ENCODE data around the gene SYNDIG1. TPM values are rescaled to one million over a fixed set of nuclear protein-coding genes. Genes with fewer than 3 reads are reported as not detected.

SYNDIG1 gene
- total RNA-seq, 1 donor from 2014 or later: 17.6 TPM

DNA sequence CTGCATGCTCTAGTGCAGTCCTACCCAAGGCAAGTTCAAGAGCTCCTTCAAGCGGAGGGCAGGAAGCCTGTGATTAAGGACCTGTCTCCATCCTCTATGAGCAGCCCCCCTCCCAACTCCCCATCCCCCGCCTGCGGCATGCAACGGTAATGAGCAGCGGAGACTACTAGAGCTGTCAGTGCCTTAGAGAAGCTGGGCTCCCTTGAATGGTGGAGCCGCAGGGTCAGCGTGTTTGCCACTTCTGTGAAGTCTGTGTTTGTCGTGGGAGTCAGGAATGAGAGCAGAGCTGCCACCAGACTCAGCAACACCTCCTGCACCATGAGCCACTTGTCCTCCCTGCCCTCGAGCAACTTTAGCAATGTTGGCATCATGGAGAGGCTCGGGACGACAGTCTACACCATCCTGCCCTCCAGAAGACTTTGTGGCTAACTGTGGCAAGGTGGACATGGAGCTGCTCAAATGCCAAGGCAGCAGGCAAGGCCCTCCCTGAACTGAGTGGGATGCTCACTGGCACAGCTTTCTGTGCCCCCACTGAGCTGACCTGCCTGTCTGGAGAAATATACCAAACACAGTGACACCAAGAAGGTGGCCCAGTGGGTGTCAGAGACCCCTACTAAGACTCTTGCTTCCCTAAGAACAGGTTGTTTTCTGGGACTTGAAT, 23.8 kb upstream of the SYNDIG1 start:
- intact Hi-C loops (cut with DNase I): no loop called here
- DNase-seq (ENCODE audit: low spot score): no peak

DNA sequence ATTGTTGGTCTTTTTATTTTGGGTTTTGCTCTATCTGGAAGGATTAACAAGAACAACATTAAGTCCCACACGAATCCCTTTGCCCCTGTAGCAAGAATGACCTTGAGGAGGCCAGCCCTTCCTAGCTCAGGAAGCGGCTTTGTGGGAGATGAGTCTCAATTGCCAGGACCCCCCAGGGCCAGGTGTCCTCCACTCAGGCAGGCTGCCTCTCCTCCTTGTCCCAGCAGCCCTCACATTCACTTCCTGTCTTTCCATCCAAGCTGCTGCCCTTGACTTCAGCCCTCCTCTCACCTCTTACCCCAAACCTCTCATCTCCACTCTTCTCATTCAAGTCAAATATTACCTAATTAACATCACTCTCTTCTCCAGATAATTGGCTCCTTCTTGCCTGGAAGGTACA, 22.6 kb upstream of the SYNDIG1 start:
- no peak for DNase-seq (ENCODE audit: low spot score)
- intact Hi-C loops (cut with DNase I): no loop called here

DNA sequence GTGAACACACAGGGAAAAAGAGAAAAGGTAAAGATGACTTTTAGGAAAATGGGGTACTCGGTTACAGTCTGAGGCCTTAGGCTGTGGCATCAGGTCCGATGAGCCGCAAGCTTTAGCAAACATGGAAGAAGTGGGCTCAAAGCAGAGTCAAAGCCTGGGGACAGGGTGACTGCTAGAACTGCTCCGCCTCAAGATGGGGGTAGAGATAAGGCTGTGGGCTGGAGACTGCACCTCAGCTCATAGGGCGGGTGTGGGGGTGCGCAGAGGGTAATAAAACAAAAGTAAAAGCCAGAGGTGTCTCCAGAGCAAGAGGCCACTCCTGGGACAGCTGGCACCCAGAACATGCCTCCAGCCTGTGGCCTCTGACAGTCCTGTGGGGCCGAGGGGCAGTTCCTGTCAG, 21.3 kb upstream of the SYNDIG1 start:
- intact Hi-C loops (cut with DNase I): no loop called here
- DNase-seq (ENCODE audit: low spot score): no peak

- no peak for DNase-seq (ENCODE audit: low spot score)
- intact Hi-C loops (cut with DNase I): no loop called here
Measured at GRCh38 chr20:24449026-24449720, 20.3 kb upstream of the SYNDIG1 start.

- intact Hi-C loops (cut with DNase I): no loop called here
- no peak for DNase-seq (ENCODE audit: low spot score)
Measured at GRCh38 chr20:24450177-24450576, 19.3 kb upstream of the SYNDIG1 start.

- DNase-seq (ENCODE audit: low spot score): no peak
- intact Hi-C loops (cut with DNase I): no loop called here
Measured at GRCh38 chr20:24450624-24451376, 18.6 kb upstream of the SYNDIG1 start.

DNA sequence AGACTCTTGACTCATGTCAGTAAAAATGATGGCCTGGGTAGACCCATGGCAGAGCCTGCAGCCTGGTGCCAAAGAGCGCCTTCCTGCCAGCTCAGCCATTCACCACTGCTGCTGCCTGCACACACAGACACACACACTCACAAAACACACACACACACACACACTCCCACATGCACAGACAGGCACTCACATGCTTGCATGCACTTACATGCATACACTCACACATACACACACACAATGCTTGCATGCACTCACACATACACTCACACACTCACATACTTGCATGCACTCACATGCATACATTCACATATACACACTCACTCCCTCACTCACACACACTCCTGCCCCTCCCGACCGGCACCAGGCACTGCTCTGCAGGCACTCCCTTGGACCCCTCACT, 18.0 kb upstream of the SYNDIG1 start:
- intact Hi-C loops (cut with DNase I): no loop called here
- DNase-seq (ENCODE audit: low spot score): no peak

- no peak for DNase-seq (ENCODE audit: low spot score)
- intact Hi-C loops (cut with DNase I): no loop called here
Measured at GRCh38 chr20:24452016-24452415, 17.4 kb upstream of the SYNDIG1 start.

- DNase-seq (ENCODE audit: low spot score): no peak
- intact Hi-C loops (cut with DNase I): no loop called here
Measured at GRCh38 chr20:24452498-24453127, 16.8 kb upstream of the SYNDIG1 start.

DNA sequence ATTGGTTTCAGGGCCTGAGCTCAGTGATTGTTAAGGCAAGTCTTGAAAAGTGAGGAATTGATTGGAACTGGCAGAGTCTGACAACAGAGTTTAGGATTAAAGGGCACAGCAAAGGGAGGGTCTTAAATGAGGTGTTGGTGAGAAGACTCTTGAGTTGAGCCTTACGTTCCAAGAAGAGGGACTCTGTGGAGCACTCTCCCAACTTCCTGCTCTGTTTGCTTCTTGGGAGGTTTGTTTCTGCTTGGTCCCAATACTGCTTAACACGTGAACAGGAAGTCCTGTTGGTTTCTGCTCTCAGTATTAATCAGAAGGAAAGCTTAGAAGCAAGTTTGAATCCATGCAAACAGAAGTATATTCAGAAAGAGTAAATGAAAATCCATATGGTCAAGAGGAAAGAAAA, 15.6 kb upstream of the SYNDIG1 start:
- intact Hi-C loops (cut with DNase I): no loop called here
- DNase-seq (ENCODE audit: low spot score): no peak

GRCh38 chr20:24455081-24455480, 14.3 kb upstream of the SYNDIG1 start:
- no peak for DNase-seq (ENCODE audit: low spot score)
- intact Hi-C loops (cut with DNase I): no loop called here

- intact Hi-C loops (cut with DNase I): no loop called here
- no peak for DNase-seq (ENCODE audit: low spot score)
Measured at GRCh38 chr20:24456398-24456781, 13.0 kb upstream of the SYNDIG1 start.

DNA sequence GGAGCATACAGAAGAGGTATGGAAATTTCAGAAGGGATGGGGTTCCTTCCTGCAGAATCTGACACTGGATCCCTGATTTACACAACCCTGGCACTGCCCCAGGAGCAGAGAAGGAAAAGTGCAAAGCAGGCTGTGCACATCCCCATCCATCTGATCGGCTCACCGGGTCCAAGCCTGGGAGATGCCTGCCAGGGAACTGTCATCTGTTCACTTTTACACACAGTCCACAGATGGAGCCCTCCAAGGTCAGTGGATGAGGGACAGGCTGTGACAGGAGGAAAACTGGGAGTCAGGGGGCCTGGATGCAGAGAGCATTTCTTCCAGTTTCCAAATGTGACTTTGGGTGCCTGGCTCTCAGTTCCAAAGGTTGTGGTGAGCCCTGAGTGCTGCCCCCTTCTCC, 11.0 kb upstream of the SYNDIG1 start:
- DNase-seq (ENCODE audit: low spot score): no peak
- intact Hi-C loops (cut with DNase I): no loop called here

DNA sequence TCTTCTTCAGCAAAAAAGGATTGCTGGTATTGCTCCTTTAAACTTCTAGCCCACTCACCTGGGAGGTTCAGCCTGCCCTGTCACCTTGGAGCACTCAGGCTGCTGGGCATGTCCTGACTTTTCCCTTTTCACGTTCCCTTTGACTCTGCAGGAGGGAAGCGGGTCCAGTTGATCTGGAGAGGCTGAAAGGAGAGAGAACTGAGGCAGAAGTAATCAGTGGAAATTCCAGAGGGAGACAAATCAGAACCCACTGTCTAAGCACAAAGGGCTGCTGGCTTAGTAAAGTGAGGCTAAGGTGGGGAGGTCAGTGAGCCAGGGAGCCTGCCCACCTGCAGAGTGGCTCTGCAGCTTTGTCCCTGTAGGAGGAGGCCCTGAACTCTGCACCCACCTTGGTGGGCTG, 9.7 kb upstream of the SYNDIG1 start:
- DNase-seq (ENCODE audit: low spot score): no peak
- intact Hi-C loops (cut with DNase I): loop anchor here (10.0 kb wide), 1 partner anchor 175 kb away; no protein-coding TSS in a partner anchor

- intact Hi-C loops (cut with DNase I): loop anchor here (10.0 kb wide), 1 partner anchor 174 kb away; no protein-coding TSS in a partner anchor
- no peak for DNase-seq (ENCODE audit: low spot score)
Measured at GRCh38 chr20:24460712-24461111, 8.7 kb upstream of the SYNDIG1 start.

GRCh38 chr20:24461848-24462247, 7.6 kb upstream of the SYNDIG1 start:
- intact Hi-C loops (cut with DNase I): loop anchor here (10.0 kb wide), 1 partner anchor 173 kb away; no protein-coding TSS in a partner anchor
- DNase-seq (ENCODE audit: low spot score): peak; percentile 63

GRCh38 chr20:24462460-24463010, 6.9 kb upstream of the SYNDIG1 start:
- peak; percentile 49 for DNase-seq (ENCODE audit: low spot score)
- intact Hi-C loops (cut with DNase I): loop anchor here (10.0 kb wide), 1 partner anchor 172 kb away; no protein-coding TSS in a partner anchor

GRCh38 chr20:24465159-24465558, 4.3 kb upstream of the SYNDIG1 start:
- intact Hi-C loops (cut with DNase I): loop anchor here (10.0 kb wide), 1 partner anchor 170 kb away; no protein-coding TSS in a partner anchor
- DNase-seq (ENCODE audit: low spot score): peak; percentile 74

DNA sequence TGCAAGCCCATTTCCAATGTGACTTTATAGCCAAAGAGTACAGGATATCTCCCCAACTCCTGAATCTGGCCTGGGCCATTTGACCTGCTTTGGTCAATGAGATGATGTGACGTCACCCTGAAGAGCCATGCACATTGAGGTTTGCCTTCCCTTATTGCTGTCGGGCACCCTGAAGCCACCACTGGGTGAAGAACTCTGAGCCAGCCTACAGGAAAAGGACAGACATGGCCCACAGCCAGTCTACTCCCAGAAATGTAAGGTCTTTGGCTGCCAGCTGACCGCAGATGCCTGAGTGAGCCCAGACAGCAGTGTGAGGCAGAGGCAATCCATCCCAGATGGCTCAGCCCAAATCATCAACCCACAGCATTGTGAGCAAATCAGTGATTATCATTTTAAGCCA, 3.7 kb upstream of the SYNDIG1 start:
- intact Hi-C loops (cut with DNase I): loop anchor here (10.0 kb wide), 1 partner anchor 169 kb away; no protein-coding TSS in a partner anchor
- DNase-seq (ENCODE audit: low spot score): peak; percentile 77
